ENCODE results near the gene XNDC1N. TPM values are rescaled to one million over a fixed set of nuclear protein-coding genes. Genes with fewer than 3 reads are reported as not detected.
A peak's percentile ranks its signal among the peaks of the same experiment; 100 is the strongest.

Gene XNDC1N
- total and polyA plus RNA-seq, 2 of the 13 experiments (the other 11 are each of a cell fraction or from before 2014, with no cell fraction given): 3.4 to 7.5 TPM

GRCh38 chr11:71947498-71947897 lies 19.1 kb upstream of the XNDC1N start (continued):
- peak; percentile 96 for TF ChIP-seq ARID3A (IDR thresholded peaks at IDR 0.05; ENCODE audit: low read depth, low read length)
- TF ChIP-seq MXD4 (CRISPR knock-in tag; IDR thresholded peaks at IDR 0.05): peak; percentile 18; the same call in 1 of the 2 replicates
- no peak for TF ChIP-seq PCBP1 (IDR thresholded peaks at IDR 0.05; ENCODE audit: borderline replicate concordance, low read depth, low read length)
- TF ChIP-seq PHF20 (CRISPR knock-in tag; IDR thresholded peaks at IDR 0.05): no peak
- peak; percentile 32; the same call in 1 of the 2 replicates for TF ChIP-seq ZNF574 (CRISPR knock-in tag; IDR thresholded peaks at IDR 0.05)
- TF ChIP-seq TEAD2 (CRISPR knock-in tag; IDR thresholded peaks at IDR 0.05): no peak
- no peak for TF ChIP-seq TRIM22 (IDR thresholded peaks at IDR 0.05)
- TF ChIP-seq ZNF451 (CRISPR knock-in tag; IDR thresholded peaks at IDR 0.05): no peak
- TF ChIP-seq ZBTB1 (CRISPR knock-in tag; IDR thresholded peaks at IDR 0.05; ENCODE audit: borderline replicate concordance): no peak
- TF ChIP-seq HMG20A (CRISPR knock-in tag; IDR thresholded peaks at IDR 0.05; ENCODE audit: borderline replicate concordance): peak; percentile 73; the same call in 1 of the 2 replicates
- 0 out of 2 replicates have a peak, but pooled peaks have one; percentile 32 for TF ChIP-seq ZNF747 (CRISPR knock-in tag; IDR thresholded peaks at IDR 0.05; ENCODE audit: borderline replicate concordance)
- TF ChIP-seq HDAC6 (IDR thresholded peaks at IDR 0.05; ENCODE audit: low read depth, low read length): no peak
- no peak for TF ChIP-seq BORCS8-MEF2B (CRISPR knock-in tag; IDR thresholded peaks at IDR 0.05)
